Uterus (tissue), 4 donors: ENCODE results near the gene A1BG. TPM values are rescaled to one million over a fixed set of nuclear protein-coding genes. Genes with fewer than 3 reads are reported as not detected.

Source experiments
- DNase-seq, 2 donors: peaks; one replicate each; pipeline ENCODE4 v3.0.0-alpha.2; 2019 to 2020
- H3K27ac ChIP-seq, 2 donors: fragments of 200-600 bp; sonication (generic); 1 replicate in 1 of 2; 2 replicates in 1 of 2; pipeline ENCODE4 v1.5.1; 2016 to 2018
- H3K27me3 ChIP-seq, 2 donors: fragments of 200-600 bp; sonication (generic); one replicate each; pipeline ENCODE4 v1.5.1; 2018 to 2019; ENCODE audit warnings: control low read depth in 1 of 2
- H3K36me3 ChIP-seq, 2 donors: fragments of 200-600 bp; sonication (generic); one replicate each; pipeline ENCODE4 v1.5.1; 2019; ENCODE audit warnings: control low read depth in 1 of 2
- H3K4me1 ChIP-seq, 2 donors: fragments of 200-600 bp; sonication (generic); one replicate each; pipeline ENCODE4 v1.5.1; 2018 to 2019; ENCODE audit warnings: control low read depth in 1 of 2
- H3K4me3 ChIP-seq, 2 donors: fragments of 200-600 bp; sonication (generic); 1 replicate in 1 of 2; 2 replicates in 1 of 2; pipeline ENCODE4 v1.5.1; 2018 to 2019; ENCODE audit warnings: mild to moderate bottlenecking in 1 of 2
- H3K9me3 ChIP-seq, 2 donors: fragments of 200-600 bp; sonication (generic); one replicate each; pipeline ENCODE4 v1.5.1; 2019; ENCODE audit warnings: control low read depth in 1 of 2
- POLR2A ChIP-seq, 2 donors: fragments of 450-650 bp; IDR thresholded peaks; one replicate each; pipeline ENCODE4 v1.6.1; 2016; ENCODE audit warnings: antibody characterized with exemption in 2 of 2, mild to moderate bottlenecking in 1 of 2, moderate library complexity in 1 of 2
- intact Hi-C: fragments of 100-400 bp; cut with DNase I; formaldehyde crosslinking; loops from one replicate; pipeline ENCODE4 v1.15.1; 2023; ENCODE audit warnings: low total_unique reads
- total RNA-seq, 4 donors: library from RNA; depleted of rRNA in 3 of 4; stranded (reverse); fragments of >200 nt in 3 of 4; gene quantifications; one replicate each; pipeline versions ENCODE4 v1.1.0 to v1.2.4, GENCODE V29; 2014 to 2023
- TF ChIP-seq, protein P1 (sequence below), 4 experiments: fragments of 200-600 bp in 2 of 4; fragments of 450-650 bp in 2 of 4; sonication (generic) in 2 of 4; IDR thresholded peaks; one replicate each; pipeline ENCODE4 v1.5.1; 2016 to 2019; ENCODE audit warnings: antibody characterized with exemption in 4 of 4, mild to moderate bottlenecking in 2 of 4, moderate library complexity in 1 of 4
- donor health status: DM: yes; HTN: yes; CAD: no.

A1BG gene
- total RNA-seq, 4 donors from 2014 or later = 2.8 to 108 (median 12.9) TPM

DNA sequence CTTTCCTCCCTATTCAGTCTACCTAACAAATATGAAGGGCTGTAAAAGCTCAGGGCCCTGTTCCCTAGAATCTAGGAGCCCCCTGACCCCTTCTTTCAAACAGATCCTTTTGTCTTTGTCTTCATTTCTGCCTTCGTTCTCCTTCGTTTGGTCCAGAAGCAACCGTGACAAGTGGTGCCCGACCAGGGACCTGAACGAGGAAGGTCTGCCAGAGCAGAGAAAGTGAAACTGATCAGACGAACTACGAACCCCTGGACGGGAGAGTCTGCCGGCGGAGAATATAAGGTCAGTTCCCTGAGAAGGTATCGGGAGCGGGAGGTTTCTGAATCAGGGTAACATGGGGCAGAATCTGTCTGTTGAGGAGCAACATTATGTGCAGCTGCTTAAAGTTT, 47.4 kb downstream of the A1BG start:
- H3K27ac ChIP-seq = peak overlapping the region; percentile 74 to 88
- intact Hi-C loops = no loop called here

DNA sequence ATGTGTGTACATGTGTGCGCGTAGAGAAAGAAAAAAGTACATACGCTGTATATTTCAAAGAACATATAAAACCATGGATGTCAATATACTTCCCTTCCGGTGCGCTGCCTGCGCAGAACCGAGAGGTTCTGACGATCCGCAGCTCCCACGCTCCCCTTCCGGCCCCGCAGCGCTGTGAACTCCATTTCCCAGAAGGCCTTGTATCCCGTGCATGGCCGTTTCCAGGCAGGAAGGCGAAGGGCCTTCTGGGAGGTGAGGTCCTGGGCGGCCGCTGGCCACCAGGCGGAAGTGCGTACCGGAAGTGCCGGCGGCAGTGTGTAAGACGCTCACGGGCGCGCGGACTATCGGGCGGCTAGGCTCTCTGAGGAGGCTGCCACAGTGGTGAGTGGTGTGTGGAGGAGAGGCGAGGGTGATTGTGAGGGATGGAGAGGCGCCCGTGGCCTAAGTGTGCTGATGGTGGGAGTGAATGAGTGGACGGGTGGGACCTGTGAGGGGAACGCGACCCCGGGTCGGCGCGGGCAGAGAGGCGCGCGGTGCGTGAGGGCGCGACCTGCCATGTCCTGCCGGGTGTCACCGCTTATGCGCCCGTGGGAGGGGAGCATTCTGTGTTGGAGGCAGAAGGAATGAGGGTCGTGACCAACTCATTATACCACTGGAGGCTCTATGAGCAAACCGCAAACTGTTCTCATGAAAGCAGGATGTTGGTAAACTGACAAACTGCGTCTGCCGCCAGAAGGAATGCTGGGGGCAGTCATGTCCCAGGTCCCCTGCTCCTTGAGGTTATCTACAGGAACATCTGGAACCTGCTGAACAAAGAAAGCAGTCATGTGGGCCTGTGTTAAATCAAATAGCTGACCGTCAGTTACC, 48.0 kb downstream of the A1BG start, which contains the start of gene ERVK3-1:
ERVK3-1 (plus strand) TSS at position 313 of the 867 bp plus-strand sequence. CDS start 6,792 bp downstream, outside the sequence.
- intact Hi-C loops = no loop called here
- Histone ChIP-seq H3K36me3 (no peaks in the 10 kb centered on the region), H3K27me3 (no peaks in the 10 kb centered on the region), H3K9me3 (no peaks in the 10 kb centered on the region), H3K4me1 (no peaks in the 10 kb centered on the region), H3K4me3 (peak within 1 kb of the TSS; percentile 88 to 92), H3K27ac (peak within 1 kb of the TSS; percentile 74 to 88)
- TF ChIP-seq, protein P1, sequence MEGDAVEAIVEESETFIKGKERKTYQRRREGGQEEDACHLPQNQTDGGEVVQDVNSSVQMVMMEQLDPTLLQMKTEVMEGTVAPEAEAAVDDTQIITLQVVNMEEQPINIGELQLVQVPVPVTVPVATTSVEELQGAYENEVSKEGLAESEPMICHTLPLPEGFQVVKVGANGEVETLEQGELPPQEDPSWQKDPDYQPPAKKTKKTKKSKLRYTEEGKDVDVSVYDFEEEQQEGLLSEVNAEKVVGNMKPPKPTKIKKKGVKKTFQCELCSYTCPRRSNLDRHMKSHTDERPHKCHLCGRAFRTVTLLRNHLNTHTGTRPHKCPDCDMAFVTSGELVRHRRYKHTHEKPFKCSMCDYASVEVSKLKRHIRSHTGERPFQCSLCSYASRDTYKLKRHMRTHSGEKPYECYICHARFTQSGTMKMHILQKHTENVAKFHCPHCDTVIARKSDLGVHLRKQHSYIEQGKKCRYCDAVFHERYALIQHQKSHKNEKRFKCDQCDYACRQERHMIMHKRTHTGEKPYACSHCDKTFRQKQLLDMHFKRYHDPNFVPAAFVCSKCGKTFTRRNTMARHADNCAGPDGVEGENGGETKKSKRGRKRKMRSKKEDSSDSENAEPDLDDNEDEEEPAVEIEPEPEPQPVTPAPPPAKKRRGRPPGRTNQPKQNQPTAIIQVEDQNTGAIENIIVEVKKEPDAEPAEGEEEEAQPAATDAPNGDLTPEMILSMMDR (IDR thresholded peaks at IDR 0.05) = peak in 3 of 4 experiments; percentile 12 to 76 (median 40)
- peak; percentile 66 to 83 for TF ChIP-seq POLR2A (IDR thresholded peaks at IDR 0.05)
- DNase-seq = peak; percentile 93 to 94

More for the DNA sequence above, 47.4 kb downstream of the A1BG start:
- Histone ChIP-seq H3K4me1 (no peaks in the 10 kb centered on the region), H3K27me3 (no peaks in the 10 kb centered on the region), H3K36me3 (no peaks in the 10 kb centered on the region), H3K4me3 (peak overlapping the region; percentile 88 to 92), H3K9me3 (no peaks in the 10 kb centered on the region)
- no peak for DNase-seq
- TF ChIP-seq, protein P1 (IDR thresholded peaks at IDR 0.05) = no peak
- TF ChIP-seq POLR2A (IDR thresholded peaks at IDR 0.05) = no peak

DNA sequence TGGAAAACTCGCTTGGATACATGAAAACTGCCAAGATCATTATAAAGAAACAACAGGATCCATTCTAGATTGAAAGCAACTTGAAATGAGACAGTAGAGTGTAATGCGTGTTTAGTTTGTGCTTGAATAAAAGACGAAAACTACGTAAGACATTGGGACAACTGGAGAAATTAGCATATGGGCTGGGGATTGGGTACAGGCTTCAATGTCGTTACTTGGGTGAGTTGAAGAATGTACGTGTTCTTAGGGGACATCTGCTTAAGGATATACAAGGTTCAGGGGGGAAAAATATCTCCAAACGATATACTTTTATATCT, 48.6 kb downstream of the A1BG start:
- H3K36me3 ChIP-seq = no peaks in the 10 kb centered on the region
- H3K4me1 ChIP-seq = no peaks in the 10 kb centered on the region
- peak overlapping the region; percentile 74 to 88 for H3K27ac ChIP-seq
- intact Hi-C loops = no loop called here
- no peak for DNase-seq
- no peaks in the 10 kb centered on the region for H3K27me3 ChIP-seq
- peak overlapping the region; percentile 88 to 92 for H3K4me3 ChIP-seq
- no peak for TF ChIP-seq POLR2A (IDR thresholded peaks at IDR 0.05)
- TF ChIP-seq, protein P1 (IDR thresholded peaks at IDR 0.05) = no peak
- peaks cover 0 to 3% of the 10 kb centered on the region in 2 donors for H3K9me3 ChIP-seq

GRCh38 chr19:58304255-58304654, 49.0 kb downstream of the A1BG start:
- TF ChIP-seq POLR2A (IDR thresholded peaks at IDR 0.05) = no peak
- TF ChIP-seq, protein P1 (IDR thresholded peaks at IDR 0.05) = no peak
- Histone ChIP-seq H3K4me3 (peak overlapping the region in 1 of 2 donors; percentile 88), H3K36me3 (no peaks in the 10 kb centered on the region), H3K9me3 (peaks cover 0 to 3% of the 10 kb centered on the region in 2 donors), H3K4me1 (no peaks in the 10 kb centered on the region), H3K27me3 (no peaks in the 10 kb centered on the region), H3K27ac (peak overlapping the region; percentile 74 to 88)
- intact Hi-C loops = no loop called here
- no peak for DNase-seq

DNA sequence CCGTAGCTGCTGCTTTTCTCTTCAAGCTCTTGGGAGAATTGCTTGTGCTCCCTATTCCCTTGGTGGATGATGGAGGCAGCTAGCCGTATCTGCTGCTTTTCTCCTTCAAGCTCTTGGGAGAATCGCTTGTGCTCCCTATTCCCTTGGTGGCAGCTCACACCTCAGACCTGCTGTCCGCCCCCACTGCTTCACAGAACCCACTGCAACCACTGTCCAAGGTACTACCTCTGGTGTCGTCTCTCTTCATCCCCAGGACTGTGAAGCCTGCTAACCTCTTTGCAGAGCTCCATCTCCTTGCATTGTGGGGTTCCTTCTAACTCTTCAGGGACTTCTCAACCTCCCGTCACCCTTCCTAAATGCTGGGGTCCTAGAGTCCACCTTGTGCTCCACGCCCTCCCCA, 52.7 kb downstream of the A1BG start:
- Histone ChIP-seq H3K4me1 (no peaks in the 10 kb centered on the region), H3K27me3 (no peaks in the 10 kb centered on the region), H3K4me3 (no peak overlapping the region), H3K9me3 (peaks cover 0 to 3% of the 10 kb centered on the region in 2 donors), H3K27ac (no peak overlapping the region), H3K36me3 (no peaks in the 10 kb centered on the region)
- intact Hi-C loops = no loop called here
- TF ChIP-seq, protein P1 (IDR thresholded peaks at IDR 0.05) = no peak
- TF ChIP-seq POLR2A (IDR thresholded peaks at IDR 0.05) = no peak
- no peak for DNase-seq
